ENCODE results near the gene CTNNB1.

The CTNNB1 gene

GRCh38 chr3:41193794-41194539 is 5.3 kb upstream of the CTNNB1 start:
- DNase-seq = no peak

DNA sequence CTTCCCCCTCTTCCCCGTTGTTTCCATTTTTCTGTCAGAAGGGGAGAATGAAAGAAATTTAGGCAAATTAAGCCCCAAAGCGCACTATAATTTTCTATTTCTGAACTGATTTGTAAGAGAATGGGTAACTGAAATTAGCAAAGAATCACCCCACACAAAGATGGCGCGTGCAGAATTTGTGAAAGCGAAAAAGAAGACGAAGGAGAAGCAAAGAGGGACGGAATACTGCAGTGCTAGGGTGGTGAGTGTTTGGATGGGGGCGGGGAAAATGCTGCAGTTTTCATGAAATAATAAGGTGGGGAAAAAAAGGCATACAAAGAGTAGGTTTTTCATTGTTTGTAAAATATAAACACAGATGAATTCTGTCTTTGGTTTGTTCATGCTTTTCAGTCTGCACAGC is 4.6 kb upstream of the CTNNB1 start:
- no peak for DNase-seq

GRCh38 chr3:41195946-41196345 is 3.4 kb upstream of the CTNNB1 start:
- no peak for DNase-seq

DNA sequence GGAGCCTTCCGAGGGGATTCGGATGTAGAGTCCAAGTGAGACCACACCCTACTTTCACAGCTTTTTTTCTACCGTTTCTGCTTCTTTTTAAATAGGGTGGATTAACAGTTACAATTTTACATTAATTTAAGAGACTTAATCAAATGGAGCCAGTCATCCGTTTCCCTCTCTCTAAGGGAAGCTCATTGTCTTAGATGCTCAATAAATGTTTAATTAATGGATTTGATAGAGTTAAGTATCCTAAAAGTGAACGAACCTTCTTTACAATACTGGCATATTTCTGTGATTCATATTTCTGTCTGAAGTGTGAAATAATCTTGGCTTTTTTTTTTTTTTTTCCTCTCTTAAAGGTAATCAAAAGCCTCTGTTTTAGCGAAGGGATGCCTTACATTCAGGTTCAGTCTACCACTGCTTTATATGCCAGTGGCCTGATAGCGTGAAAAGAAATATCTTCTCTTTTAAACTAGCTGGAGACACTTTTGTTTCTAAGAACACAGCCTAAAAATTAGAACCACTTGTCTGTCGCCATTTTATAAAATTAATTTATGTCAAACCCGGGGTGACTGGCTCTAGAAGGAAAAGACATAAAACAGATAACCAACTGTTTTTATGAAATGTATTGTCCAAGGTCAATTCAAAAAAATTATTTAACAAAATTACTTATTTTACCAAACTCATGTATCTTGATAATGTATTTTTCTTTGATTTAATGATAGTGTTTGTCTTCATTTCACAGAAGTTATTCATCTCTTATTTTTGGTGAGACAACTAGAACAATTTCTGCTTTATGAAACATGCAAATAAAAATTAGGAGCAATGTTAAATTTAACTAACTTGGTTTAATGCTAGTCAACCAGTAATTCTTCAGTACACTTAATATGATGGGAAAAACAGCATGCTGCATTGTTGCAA is 2.5 kb upstream of the CTNNB1 start:
- DNase-seq = no peak

GRCh38 chr3:41198046-41198445 is 1.3 kb upstream of the CTNNB1 start:
- DNase-seq = no peak

DNA sequence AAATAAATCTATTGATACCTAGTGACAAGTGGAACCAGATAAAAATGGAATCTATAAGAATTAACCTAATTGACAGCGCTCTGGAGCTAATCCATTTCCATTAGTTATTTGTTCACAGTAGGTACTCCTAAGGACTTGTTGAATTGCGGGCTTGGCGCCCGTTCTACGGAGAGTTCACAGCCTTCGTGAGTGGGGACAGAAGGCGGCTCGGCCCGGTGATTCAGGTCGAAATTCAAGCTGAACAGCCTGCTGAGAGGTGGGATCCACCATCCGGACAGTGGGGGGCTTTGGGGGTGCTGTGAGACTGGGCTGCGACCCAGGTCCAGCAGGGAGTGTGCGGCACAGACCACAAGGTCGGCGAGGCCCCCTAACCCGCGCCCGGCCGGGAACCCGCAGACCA is 779 bp upstream of the CTNNB1 start:
- no peak for DNase-seq

DNA sequence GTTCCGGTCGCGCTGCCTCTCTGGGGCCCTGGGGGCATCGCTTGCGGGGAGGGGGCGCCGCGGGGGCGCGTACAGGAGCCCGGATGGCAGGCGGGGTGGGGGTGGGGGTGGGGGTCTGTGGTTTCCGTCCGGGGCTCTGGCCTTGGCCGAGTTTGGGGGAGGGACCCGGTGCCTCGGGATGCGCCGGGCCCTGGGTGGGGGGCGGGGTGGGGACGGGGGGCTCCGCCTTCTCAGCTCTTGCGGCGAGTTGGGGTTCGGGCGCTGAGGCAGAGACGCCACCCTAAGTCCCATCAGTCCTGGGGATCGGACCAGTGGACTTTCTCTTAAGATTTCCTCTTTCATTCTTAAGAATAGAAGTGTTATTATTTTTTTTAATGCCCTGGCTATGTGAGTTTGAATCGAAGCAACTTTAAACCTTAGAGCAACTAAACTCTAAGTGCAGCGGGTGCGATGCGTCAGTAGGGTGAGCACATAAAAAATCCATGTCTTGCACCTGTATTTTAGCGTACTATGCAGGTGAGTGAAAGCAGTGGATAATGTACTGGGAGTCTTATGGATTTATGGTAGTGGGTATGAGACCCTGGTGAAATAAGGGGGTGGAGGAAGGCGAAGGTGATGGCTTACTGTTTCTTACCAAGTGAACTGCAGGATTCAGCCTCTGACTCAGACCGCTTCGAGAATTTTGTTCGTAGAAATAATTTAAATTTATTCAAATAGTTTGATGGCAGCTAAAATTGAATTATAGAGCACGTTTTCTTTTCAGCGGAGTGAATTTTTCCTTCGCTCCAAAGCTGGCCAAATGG is 762 bp downstream of the CTNNB1 start:
- DNase-seq = no peak

GRCh38 chr3:41200669-41201021 is 1.3 kb downstream of the CTNNB1 start:
- no peak for DNase-seq

DNA sequence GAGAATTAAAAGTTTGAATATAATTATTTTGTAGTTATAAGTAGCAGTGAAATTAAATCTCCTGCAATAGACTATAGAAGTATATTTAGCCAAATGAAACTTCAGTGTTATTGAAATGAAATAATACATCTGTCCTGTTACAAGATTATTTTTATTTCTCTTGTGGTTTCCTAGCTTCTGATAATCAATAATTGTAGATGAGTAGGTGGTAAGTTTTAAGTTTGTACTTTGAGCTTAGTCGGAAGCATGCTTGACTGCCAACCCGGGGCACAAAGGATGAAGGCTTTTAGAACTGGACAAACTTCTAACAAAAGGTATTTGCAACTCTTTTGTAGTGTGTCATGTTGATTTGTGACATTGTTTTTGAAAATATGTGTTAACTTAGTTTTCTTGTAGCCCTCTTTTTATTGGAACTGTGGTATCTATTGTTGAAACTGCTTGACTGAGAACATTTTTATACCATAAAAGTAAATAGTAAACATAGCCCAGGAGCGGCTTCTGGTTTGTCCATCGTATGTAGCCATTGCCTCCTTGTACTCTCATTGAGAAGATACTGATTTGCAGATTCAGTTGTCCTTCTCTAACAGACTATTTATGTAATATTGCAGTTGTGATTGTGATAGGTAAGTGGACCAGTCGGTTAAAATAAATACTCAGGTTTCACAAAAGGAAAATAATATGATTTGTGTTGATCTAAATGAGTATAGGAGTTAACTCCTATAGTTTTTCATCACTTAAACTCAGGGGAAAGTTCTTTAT is 2.9 kb downstream of the CTNNB1 start:
- DNase-seq = no peak

GRCh38 chr3:41202834-41203345 is 3.6 kb downstream of the CTNNB1 start:
- DNase-seq = no peak

DNA sequence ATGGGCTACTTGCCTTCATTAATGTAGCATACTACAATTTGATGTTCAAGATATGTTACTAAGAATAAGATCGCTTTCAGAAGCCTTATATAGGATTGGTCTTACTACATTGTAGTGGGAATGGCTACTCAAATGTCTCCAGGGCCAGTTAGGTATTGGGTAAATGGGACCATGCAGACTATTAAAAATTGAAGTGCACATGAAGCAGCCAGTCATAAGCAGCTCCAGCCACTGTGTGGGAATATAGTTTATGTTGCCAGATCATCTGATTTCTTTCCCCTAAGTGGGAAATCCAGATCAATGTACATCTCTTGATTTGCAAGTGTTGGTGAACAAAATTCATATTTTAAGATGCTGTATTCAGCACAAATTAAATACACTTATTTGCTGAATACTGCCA is 5.1 kb downstream of the CTNNB1 start:
- no peak for DNase-seq

DNA sequence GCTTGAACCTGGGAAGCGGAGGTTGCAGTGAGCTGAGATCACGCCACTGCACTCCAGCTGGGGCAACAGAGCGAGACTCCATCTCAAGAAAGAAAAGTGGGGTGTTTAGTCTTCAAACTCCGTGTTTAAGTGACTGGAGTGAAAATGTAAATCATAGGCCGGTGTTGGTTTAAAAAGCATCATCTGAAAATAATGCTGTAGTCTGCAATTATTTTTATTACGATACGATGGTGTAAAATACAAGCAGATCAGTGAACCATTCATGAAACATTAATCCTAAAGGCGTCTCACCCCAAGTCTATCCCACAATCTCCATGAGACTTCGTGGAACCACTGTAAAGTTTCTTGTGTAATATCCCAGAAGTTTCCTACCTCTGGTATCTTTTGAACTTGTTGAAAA is 6.3 kb downstream of the CTNNB1 start:
- DNase-seq = no peak

DNA sequence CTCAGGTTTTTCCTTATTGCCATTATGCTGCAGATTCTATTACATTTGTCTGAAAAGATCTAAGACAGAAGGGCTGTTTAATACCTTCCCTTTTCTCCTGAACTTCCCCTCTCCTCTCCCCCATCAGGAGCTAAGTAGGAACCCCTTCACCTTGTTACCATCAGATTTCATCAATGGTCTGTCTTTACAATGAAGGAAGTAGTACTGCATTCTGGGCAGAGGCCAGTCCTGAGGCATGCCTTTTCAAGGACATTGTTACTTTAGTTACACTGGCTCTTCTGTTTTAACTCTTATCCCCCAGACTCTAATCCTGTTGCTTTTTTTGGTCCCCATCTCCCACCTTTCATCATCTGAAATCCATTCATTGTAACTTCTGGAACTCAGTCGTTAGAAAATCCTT is 8.1 kb downstream of the CTNNB1 start:
- DNase-seq = no peak

GRCh38 chr3:41208507-41209220 is 9.4 kb downstream of the CTNNB1 start:
- no peak for DNase-seq

- DNase-seq = no peak
These were observed 10.3 kb downstream of the CTNNB1 start for GRCh38 chr3:41209646-41210045.

DNA sequence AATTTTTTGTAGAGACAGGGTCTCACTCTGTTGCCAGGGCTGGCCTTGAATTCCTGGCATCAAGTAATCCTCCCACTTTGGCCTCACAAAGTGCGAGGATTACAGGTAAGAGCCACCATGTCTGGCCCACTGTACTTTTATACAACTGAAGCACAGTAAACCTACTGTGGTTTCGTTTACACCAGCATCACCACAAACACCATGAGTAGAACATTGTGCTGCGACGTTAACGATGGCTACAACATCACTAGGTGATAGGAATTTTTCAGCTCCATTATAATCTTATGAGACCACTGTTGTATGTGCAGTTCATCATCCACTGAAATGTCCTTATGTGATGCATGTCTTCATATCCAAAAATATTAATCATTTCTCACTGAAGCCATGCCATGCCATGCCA is 11.7 kb downstream of the CTNNB1 start:
- DNase-seq = no peak

GRCh38 chr3:41212088-41212487 is 12.8 kb downstream of the CTNNB1 start:
- DNase-seq = no peak

DNA sequence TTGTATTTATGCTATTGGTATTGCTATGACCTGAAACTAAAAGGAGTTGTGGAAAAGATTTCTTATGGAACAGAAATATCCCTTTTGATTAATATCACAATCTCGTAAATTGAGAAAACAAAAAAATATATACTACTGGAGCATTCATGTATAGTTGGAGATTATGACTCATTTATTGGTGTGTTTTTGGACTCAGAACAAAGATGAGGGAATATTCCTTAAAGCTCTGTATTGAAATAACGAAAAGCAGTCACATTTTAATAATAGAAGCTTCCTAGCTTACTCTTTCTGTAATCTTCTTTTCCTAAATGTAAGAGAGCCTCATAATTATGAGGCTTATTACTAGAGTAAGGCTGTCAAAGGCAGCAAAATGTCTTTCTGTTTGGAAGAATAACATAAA is 14.3 kb downstream of the CTNNB1 start:
- no peak for DNase-seq

GRCh38 chr3:41216422-41216821 is 17.1 kb downstream of the CTNNB1 start:
- DNase-seq = no peak

DNA sequence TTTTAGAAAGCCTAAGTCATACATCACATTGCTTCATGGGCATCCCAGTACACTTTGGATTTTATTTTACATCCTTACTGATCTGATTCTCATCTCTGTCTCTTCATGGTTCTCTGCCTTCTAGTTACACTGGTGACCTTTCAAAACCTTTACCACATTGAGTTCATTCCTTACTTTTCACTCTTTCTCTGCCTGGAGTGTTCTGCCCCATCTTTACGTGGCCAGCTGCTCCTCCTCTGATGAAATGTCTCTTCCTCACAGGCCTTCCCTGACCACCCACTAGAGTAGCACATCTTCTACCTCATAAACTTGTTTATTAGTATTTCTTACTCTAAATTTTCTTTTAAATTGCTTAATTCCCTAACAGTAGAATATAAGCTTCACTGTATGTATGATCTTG is 17.7 kb downstream of the CTNNB1 start:
- DNase-seq = no peak

DNA sequence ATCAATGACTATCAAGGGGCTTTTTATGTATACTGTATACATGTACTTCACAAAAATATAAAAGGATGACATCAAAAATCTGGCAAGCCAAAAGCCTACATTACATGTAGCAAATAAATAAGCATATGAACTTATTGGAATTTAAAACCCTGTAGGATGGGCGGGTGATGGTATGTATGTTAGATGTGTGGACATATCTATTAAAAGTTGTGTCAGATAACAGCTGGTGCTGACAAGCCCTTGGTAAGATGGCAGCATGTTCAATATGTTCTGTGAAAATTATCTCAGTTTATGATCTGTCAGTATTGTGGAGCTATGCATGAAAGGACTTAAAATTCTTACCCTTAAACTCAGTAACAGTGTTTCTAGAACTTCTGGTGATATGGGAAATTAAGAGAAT is 20.1 kb downstream of the CTNNB1 start:
- no peak for DNase-seq

Data from GOT3 (cell line).